ENCODE results near the gene ALAS1.

DNA sequence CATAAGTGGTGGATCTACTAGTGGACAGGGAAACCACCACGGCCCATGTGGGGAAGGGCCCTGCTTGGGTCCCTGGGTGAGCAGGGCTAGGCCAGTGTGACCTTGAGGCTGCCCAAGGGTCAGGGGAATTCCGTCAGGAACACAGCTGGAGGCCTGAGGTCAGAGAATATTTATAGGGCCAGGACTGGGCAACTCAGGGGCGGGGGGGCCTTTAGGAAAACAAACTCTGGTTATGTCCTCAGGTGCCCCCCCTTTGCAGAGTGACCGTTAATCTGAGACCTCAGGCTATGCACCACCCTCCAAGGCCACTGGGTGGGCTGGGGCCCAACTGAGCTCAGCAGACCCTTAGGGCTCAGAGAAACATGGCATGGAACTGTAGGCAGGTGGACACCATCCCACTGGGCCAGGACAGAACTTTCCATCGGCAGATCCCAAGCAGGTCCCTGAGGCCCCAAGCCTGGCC lies 38.5 kb downstream of the ALAS1 start:
- TF ChIP-seq, protein P1, sequence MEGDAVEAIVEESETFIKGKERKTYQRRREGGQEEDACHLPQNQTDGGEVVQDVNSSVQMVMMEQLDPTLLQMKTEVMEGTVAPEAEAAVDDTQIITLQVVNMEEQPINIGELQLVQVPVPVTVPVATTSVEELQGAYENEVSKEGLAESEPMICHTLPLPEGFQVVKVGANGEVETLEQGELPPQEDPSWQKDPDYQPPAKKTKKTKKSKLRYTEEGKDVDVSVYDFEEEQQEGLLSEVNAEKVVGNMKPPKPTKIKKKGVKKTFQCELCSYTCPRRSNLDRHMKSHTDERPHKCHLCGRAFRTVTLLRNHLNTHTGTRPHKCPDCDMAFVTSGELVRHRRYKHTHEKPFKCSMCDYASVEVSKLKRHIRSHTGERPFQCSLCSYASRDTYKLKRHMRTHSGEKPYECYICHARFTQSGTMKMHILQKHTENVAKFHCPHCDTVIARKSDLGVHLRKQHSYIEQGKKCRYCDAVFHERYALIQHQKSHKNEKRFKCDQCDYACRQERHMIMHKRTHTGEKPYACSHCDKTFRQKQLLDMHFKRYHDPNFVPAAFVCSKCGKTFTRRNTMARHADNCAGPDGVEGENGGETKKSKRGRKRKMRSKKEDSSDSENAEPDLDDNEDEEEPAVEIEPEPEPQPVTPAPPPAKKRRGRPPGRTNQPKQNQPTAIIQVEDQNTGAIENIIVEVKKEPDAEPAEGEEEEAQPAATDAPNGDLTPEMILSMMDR (IDR thresholded peaks at IDR 0.05; ENCODE audit: insufficient read depth, low read depth, low read length): no peak
- no peak for TF ChIP-seq EZH2 (IDR thresholded peaks at IDR 0.05; ENCODE audit: insufficient read depth, low read length)
